Measurements from ENCODE around the gene ONECUT1.

- TF ChIP-seq CTCF (IDR thresholded peaks at IDR 0.05): no peak
- no peak for TF ChIP-seq POLR2A (IDR thresholded peaks at IDR 0.05)
Observed at GRCh38 chr15:52778457-52778856, 11.7 kb downstream of the ONECUT1 start.

Data from thyroid gland (tissue), 4 donors.